ENCODE data around the gene MALT1.
"Not testable (repeated sequence)": the region's sequence is repeated elsewhere in the genome, so short reads cannot be mapped to it uniquely, and the experiment has no call there.

Gene MALT1

DNA sequence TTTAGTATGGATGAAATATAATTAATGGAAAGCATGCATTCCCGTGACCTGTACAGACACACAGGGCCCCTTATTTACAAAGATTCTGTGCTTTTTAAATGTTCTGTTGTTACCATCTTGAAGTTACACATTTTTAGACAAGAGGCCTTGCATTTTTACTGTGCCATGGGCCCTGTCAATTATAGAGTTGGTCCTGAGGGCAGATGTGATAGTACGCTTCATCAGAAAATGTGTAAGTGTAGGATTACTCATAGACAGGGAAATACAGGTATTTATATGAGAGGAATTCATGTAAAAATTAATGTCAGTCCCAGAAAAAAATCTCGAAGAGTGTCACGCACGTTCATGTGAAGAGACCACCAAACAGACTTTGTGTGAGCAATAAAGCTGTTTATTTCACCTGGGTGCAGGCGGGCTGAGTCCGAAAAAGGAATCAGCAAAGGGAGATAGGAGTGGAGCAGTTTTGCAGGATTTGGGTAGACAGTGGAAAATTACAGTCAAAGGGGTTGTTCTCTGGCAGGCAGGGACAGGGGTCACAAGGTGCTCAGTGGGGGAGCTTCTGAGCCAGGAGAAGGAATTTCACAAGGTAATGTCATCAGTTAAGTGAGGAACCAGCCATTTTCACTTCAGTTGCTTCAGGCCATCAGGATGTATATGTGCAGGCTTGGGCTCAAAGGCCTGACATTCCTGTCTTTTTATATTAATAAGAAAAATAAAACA lies 30.2 kb upstream of the MALT1 start:
- Histone ChIP-seq H3K36me3 (ENCODE audit: control insufficient read depth in 4 of 4, insufficient read depth in 4 of 4, low read length in 3 of 4) (no peaks in the 10 kb centered on the region), H3K27ac (ENCODE audit: insufficient read depth in 1 of 2, low read depth in 1 of 2, low read length in 2 of 2, poor library complexity in 1 of 2, severe bottlenecking in 2 of 2) (no peak overlapping the region), H3K27me3 (replicated peaks in 2 of 5; ENCODE audit: control insufficient read depth in 4 of 5, insufficient read depth in 5 of 5, low read length in 4 of 5) (no peaks in the 10 kb centered on the region), H3K9me3 (ENCODE audit: control extremely low read depth in 1 of 5, control insufficient read depth in 4 of 5, insufficient read depth in 2 of 5, low read depth in 1 of 5, low read length in 4 of 5) (peaks cover 0 to 9% (median 3%) of the 10 kb centered on the region in 5 experiments), H3K4me3 (ENCODE audit: control insufficient read depth in 1 of 7, extremely low read depth in 1 of 7, insufficient read depth in 4 of 7, low read depth in 2 of 7, low read length in 6 of 7) (no peak overlapping the region), H3K4me1 (ENCODE audit: control extremely low read depth in 1 of 4, control insufficient read depth in 4 of 4, insufficient read depth in 4 of 4, low read length in 3 of 4) (peaks cover 4 to 28% (median 8%) of the 10 kb centered on the region in 4 experiments)
- CTCF ChIA-PET: interaction anchor here (1.9 kb wide), 1 partner anchor 28 kb away, joined by 6 read pairs; no protein-coding TSS in a partner anchor
- POLR2A ChIA-PET: no interaction called here
- DNase-seq: no peak
- 94% methylated on average over 7 of the region's 7 CpGs for WGBS (ENCODE audit: insufficient coverage)

GRCh38 chr18:58643557-58643956 lies 27.7 kb upstream of the MALT1 start:
- 100% methylated on average over 6 of the region's 6 CpGs for WGBS (ENCODE audit: insufficient coverage)

GRCh38 chr18:58645398-58645797 lies 25.9 kb upstream of the MALT1 start:
- Histone ChIP-seq H3K4me3 (ENCODE audit: control insufficient read depth in 1 of 7, extremely low read depth in 1 of 7, insufficient read depth in 4 of 7, low read depth in 2 of 7, low read length in 6 of 7) (no peak overlapping the region), H3K36me3 (ENCODE audit: control insufficient read depth in 4 of 4, insufficient read depth in 4 of 4, low read length in 3 of 4) (no peaks in the 10 kb centered on the region), H3K27me3 (replicated peaks in 2 of 5; ENCODE audit: control insufficient read depth in 4 of 5, insufficient read depth in 5 of 5, low read length in 4 of 5) (no peaks in the 10 kb centered on the region), H3K27ac (ENCODE audit: insufficient read depth in 1 of 2, low read depth in 1 of 2, low read length in 2 of 2, poor library complexity in 1 of 2, severe bottlenecking in 2 of 2) (no peak overlapping the region), H3K9me3 (ENCODE audit: control extremely low read depth in 1 of 5, control insufficient read depth in 4 of 5, insufficient read depth in 2 of 5, low read depth in 1 of 5, low read length in 4 of 5) (peaks cover 0 to 16% (median 3%) of the 10 kb centered on the region in 5 experiments), H3K4me1 (ENCODE audit: control extremely low read depth in 1 of 4, control insufficient read depth in 4 of 4, insufficient read depth in 4 of 4, low read length in 3 of 4) (peaks cover 2 to 11% (median 6%) of the 10 kb centered on the region in 4 experiments)
- ChIA-PET CTCF (interaction anchor here (1.7 kb wide), 1 partner anchor 13 kb away, joined by 5 read pairs; no protein-coding TSS in a partner anchor), POLR2A (no interaction called here)
- no peak for DNase-seq
- 100% methylated on average over 5 of the region's 5 CpGs for WGBS (ENCODE audit: insufficient coverage)

More at GRCh38 chr18:58643557-58643956, 27.7 kb upstream of the MALT1 start:
- H3K9me3 ChIP-seq (ENCODE audit: control extremely low read depth in 1 of 5, control insufficient read depth in 4 of 5, insufficient read depth in 2 of 5, low read depth in 1 of 5, low read length in 4 of 5): peaks cover 0 to 16% (median 3%) of the 10 kb centered on the region in 5 experiments
- H3K36me3 ChIP-seq (ENCODE audit: control insufficient read depth in 4 of 4, insufficient read depth in 4 of 4, low read length in 3 of 4); POLR2A ChIA-PET; CTCF ChIA-PET; DNase-seq; H3K27me3 ChIP-seq (replicated peaks in 2 of 5; ENCODE audit: control insufficient read depth in 4 of 5, insufficient read depth in 5 of 5, low read length in 4 of 5); H3K4me3 ChIP-seq (ENCODE audit: control insufficient read depth in 1 of 7, extremely low read depth in 1 of 7, insufficient read depth in 4 of 7, low read depth in 2 of 7, low read length in 6 of 7); H3K27ac ChIP-seq (ENCODE audit: insufficient read depth in 1 of 2, low read depth in 1 of 2, low read length in 2 of 2, poor library complexity in 1 of 2, severe bottlenecking in 2 of 2): not testable (repeated sequence)
- H3K4me1 ChIP-seq (ENCODE audit: control extremely low read depth in 1 of 4, control insufficient read depth in 4 of 4, insufficient read depth in 4 of 4, low read length in 3 of 4): peaks cover 0 to 16% (median 4%) of the 10 kb centered on the region in 4 experiments

DNA sequence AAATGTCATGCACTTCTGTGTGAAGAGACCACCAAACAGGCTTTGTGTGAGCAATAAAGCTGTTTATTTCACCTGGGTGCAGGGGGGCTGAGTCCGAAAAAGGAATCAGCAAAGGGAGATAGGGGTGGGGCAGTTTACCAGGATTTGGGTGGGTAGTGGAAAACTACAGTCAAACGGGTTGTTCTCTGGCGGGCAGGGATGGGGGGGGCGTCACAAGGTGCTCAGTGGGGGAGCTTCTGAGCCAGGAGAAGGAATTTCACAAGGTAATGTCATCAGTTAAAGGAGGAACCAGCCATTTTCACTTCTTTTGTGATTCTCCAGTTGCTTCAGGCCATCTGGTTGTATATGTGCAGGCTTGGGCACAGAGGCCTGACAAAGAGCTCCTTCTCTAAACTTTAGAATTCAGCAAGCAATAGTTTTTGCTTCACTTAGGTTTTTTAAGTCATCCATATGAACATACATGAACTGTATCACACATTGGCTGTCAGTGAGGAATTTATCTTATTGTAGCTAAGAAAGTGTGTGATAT lies 24.9 kb upstream of the MALT1 start:
- Histone ChIP-seq H3K36me3 (ENCODE audit: control insufficient read depth in 4 of 4, insufficient read depth in 4 of 4, low read length in 3 of 4) (no peaks in the 10 kb centered on the region), H3K27ac (ENCODE audit: insufficient read depth in 1 of 2, low read depth in 1 of 2, low read length in 2 of 2, poor library complexity in 1 of 2, severe bottlenecking in 2 of 2) (no peak overlapping the region), H3K9me3 (ENCODE audit: control extremely low read depth in 1 of 5, control insufficient read depth in 4 of 5, insufficient read depth in 2 of 5, low read depth in 1 of 5, low read length in 4 of 5) (peaks cover 0 to 16% (median 3%) of the 10 kb centered on the region in 5 experiments), H3K4me1 (ENCODE audit: control extremely low read depth in 1 of 4, control insufficient read depth in 4 of 4, insufficient read depth in 4 of 4, low read length in 3 of 4) (peaks cover 5 to 18% (median 9%) of the 10 kb centered on the region in 4 experiments), H3K27me3 (replicated peaks in 2 of 5; ENCODE audit: control insufficient read depth in 4 of 5, insufficient read depth in 5 of 5, low read length in 4 of 5) (no peaks in the 10 kb centered on the region), H3K4me3 (ENCODE audit: control insufficient read depth in 1 of 7, extremely low read depth in 1 of 7, insufficient read depth in 4 of 7, low read depth in 2 of 7, low read length in 6 of 7) (no peak overlapping the region)
- ChIA-PET CTCF (interaction anchor here (1.7 kb wide), 1 partner anchor 12 kb away, joined by 5 read pairs; no protein-coding TSS in a partner anchor), POLR2A (no interaction called here)
- no peak for DNase-seq
- 90% methylated on average over 4 of the region's 4 CpGs for WGBS (ENCODE audit: insufficient coverage)

DNA sequence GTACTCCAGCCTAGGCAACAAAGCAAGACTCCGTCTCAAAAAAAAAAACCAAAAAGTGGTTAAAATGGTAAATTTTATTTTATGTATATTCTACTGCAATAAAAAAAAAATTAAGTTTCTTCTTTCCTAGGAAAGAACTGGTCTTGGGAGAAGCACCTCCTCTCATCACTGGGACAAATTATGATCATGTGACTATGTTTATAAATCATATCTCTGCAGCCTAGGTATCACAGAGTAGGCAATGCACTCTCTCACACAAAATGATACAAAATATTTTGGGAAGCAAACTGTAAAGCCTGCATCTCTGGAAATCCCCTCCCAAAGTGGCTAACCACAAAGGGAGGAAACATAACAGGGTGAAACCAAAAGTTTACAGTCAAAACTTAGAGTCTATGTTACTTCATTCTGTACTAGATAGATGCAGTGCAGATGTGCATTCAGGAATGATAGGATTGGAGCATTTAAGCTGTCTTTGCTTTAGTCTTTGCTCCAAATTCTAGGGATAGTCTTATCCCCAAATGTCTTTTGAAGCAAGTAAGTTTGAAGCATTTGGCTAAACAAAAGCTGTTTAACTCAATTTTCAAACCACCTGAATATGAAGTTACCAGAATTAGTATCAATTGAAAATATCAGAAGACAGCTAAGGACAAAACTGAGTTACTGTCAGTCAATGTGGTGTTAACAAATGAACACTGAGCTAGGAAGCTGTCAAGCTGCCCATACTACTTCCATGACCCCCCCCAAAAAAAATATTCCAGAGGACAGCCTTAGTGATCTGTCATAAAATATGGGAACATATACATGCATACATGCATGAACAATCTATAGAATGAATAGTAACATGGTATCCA lies 21.1 kb upstream of the MALT1 start:
- peak; percentile 50 to 86 (median 86) for DNase-seq
- Histone ChIP-seq H3K36me3 (ENCODE audit: control insufficient read depth in 4 of 4, insufficient read depth in 4 of 4, low read length in 3 of 4) (no peaks in the 10 kb centered on the region), H3K27ac (ENCODE audit: insufficient read depth in 1 of 2, low read depth in 1 of 2, low read length in 2 of 2, poor library complexity in 1 of 2, severe bottlenecking in 2 of 2) (no peak overlapping the region), H3K4me3 (ENCODE audit: control insufficient read depth in 1 of 7, extremely low read depth in 1 of 7, insufficient read depth in 4 of 7, low read depth in 2 of 7, low read length in 6 of 7) (no peak overlapping the region), H3K27me3 (replicated peaks in 2 of 5; ENCODE audit: control insufficient read depth in 4 of 5, insufficient read depth in 5 of 5, low read length in 4 of 5) (no peaks in the 10 kb centered on the region), H3K4me1 (ENCODE audit: control extremely low read depth in 1 of 4, control insufficient read depth in 4 of 4, insufficient read depth in 4 of 4, low read length in 3 of 4) (peaks cover 5 to 18% (median 9%) of the 10 kb centered on the region in 4 experiments), H3K9me3 (ENCODE audit: control extremely low read depth in 1 of 5, control insufficient read depth in 4 of 5, insufficient read depth in 2 of 5, low read depth in 1 of 5, low read length in 4 of 5) (peaks cover 0 to 17% (median 2%) of the 10 kb centered on the region in 5 experiments)
- POLR2A ChIA-PET: no interaction called here
- 40% methylated on average over 1 of the region's 1 CpG for WGBS (ENCODE audit: insufficient coverage)
- CTCF ChIA-PET: interaction anchor here (2.1 kb wide), 1 partner anchor 21 kb away, joined by 5 read pairs; the partner anchor contains the start of gene MALT1

GRCh38 chr18:58650830-58651229 lies 20.4 kb upstream of the MALT1 start:
- H3K9me3 ChIP-seq (ENCODE audit: control extremely low read depth in 1 of 5, control insufficient read depth in 4 of 5, insufficient read depth in 2 of 5, low read depth in 1 of 5, low read length in 4 of 5): peaks cover 0 to 18% (median 5%) of the 10 kb centered on the region in 5 experiments
- DNase-seq; H3K4me3 ChIP-seq (ENCODE audit: control insufficient read depth in 1 of 7, extremely low read depth in 1 of 7, insufficient read depth in 4 of 7, low read depth in 2 of 7, low read length in 6 of 7); POLR2A ChIA-PET; H3K36me3 ChIP-seq (ENCODE audit: control insufficient read depth in 4 of 4, insufficient read depth in 4 of 4, low read length in 3 of 4); H3K27me3 ChIP-seq (replicated peaks in 2 of 5; ENCODE audit: control insufficient read depth in 4 of 5, insufficient read depth in 5 of 5, low read length in 4 of 5); H3K27ac ChIP-seq (ENCODE audit: insufficient read depth in 1 of 2, low read depth in 1 of 2, low read length in 2 of 2, poor library complexity in 1 of 2, severe bottlenecking in 2 of 2): not testable (repeated sequence)
- WGBS (ENCODE audit: insufficient coverage): 97% methylated on average over 9 of the region's 10 CpGs
- H3K4me1 ChIP-seq (ENCODE audit: control extremely low read depth in 1 of 4, control insufficient read depth in 4 of 4, insufficient read depth in 4 of 4, low read length in 3 of 4): peaks cover 5 to 18% (median 9%) of the 10 kb centered on the region in 4 experiments
- CTCF ChIA-PET: interaction anchor here (2.1 kb wide), 1 partner anchor 20 kb away, joined by 5 read pairs; the partner anchor contains the start of gene MALT1
